Type B pancreatic cell (in vitro differentiated cells): ENCODE data around the gene PPM1L. TPM values are rescaled to one million over a fixed set of nuclear protein-coding genes. Genes with fewer than 3 reads are reported as not detected.
A peak's percentile ranks its signal among the peaks of the same experiment; 100 is the strongest.

ENCODE experiments used
- DNase-seq: peaks from one replicate; pipeline ENCODE4 v3.0.0; 2021; ENCODE audit warnings: mixed read lengths; ENCODE audit not compliant: unreplicated experiment; ENCODE audit errors: extremely low spot score
- H3K27ac Mint-ChIP-seq: 2 replicates; pipeline ENCODE4 v1.8.0; 2021; ENCODE audit warnings: mild to moderate bottlenecking, mixed read lengths
- H3K27me3 Mint-ChIP-seq: 2 replicates; pipeline ENCODE4 v1.8.0; 2021; ENCODE audit warnings: mixed read lengths
- H3K36me3 Mint-ChIP-seq: 2 replicates; pipeline ENCODE4 v1.8.0; 2021; ENCODE audit warnings: mixed read lengths
- H3K4me1 Mint-ChIP-seq: one replicate; pipeline ENCODE4 v1.8.0; 2021; ENCODE audit warnings: mixed read lengths; ENCODE audit not compliant: unreplicated experiment
- H3K4me3 Mint-ChIP-seq: 2 replicates; pipeline ENCODE4 v1.8.0; 2021; ENCODE audit warnings: mild to moderate bottlenecking, mixed read lengths
- H3K9me3 Mint-ChIP-seq: 2 replicates; pipeline ENCODE4 v1.8.0; 2021; ENCODE audit warnings: mixed read lengths
- CTCF ChIP-seq: fragments of 200-600 bp; sonication (generic); conservative IDR thresholded peaks from 2 replicates; pipeline ENCODE4 v1.5.0; 2021; ENCODE audit warnings: antibody characterized with exemption, mild to moderate bottlenecking
- total RNA-seq: library from RNA; stranded (reverse); gene quantifications from 2 replicates; pipeline ENCODE4 v1.2.1, GENCODE V29; 2021; ENCODE audit warnings: low replicate concordance

Gene PPM1L
- total RNA-seq, 1 donor from 2014 or later: 29.4 TPM

- H3K27me3 Mint-ChIP-seq: no peaks in the 10 kb centered on the region
- H3K4me3 Mint-ChIP-seq: no peak overlapping the region
- H3K4me1 Mint-ChIP-seq: no peaks in the 10 kb centered on the region
- TF ChIP-seq CTCF: no peak
- H3K27ac Mint-ChIP-seq: no peak overlapping the region
- no peak for DNase-seq
- H3K36me3 Mint-ChIP-seq: no peaks in the 10 kb centered on the region
- peaks cover 4% of the 10 kb centered on the region for H3K9me3 Mint-ChIP-seq
These were observed 96.8 kb downstream of the PPM1L start for GRCh38 chr3:160852856-160853255.

- TF ChIP-seq CTCF: no peak
- DNase-seq: no peak
- Mint-ChIP-seq H3K9me3 (no peaks in the 10 kb centered on the region), H3K4me1 (peaks cover 15% of the 10 kb centered on the region), H3K27ac (no peak overlapping the region), H3K27me3 (no peaks in the 10 kb centered on the region), H3K36me3 (no peaks in the 10 kb centered on the region), H3K4me3 (no peak overlapping the region)
These were observed 100.4 kb downstream of the PPM1L start for GRCh38 chr3:160856450-160856849.

GRCh38 chr3:160857476-160858119, 101.6 kb downstream of the PPM1L start:
- Mint-ChIP-seq H3K27ac (no peak overlapping the region), H3K4me1 (peaks cover 15% of the 10 kb centered on the region), H3K36me3 (no peaks in the 10 kb centered on the region), H3K9me3 (no peaks in the 10 kb centered on the region), H3K27me3 (no peaks in the 10 kb centered on the region), H3K4me3 (no peak overlapping the region)
- no peak for TF ChIP-seq CTCF
- DNase-seq: no peak

GRCh38 chr3:160860346-160860745, 104.3 kb downstream of the PPM1L start:
- Mint-ChIP-seq H3K36me3 (no peaks in the 10 kb centered on the region), H3K4me3 (no peak overlapping the region), H3K9me3 (no peaks in the 10 kb centered on the region), H3K27me3 (no peaks in the 10 kb centered on the region), H3K4me1 (peaks cover 15% of the 10 kb centered on the region), H3K27ac (no peak overlapping the region)
- no peak for TF ChIP-seq CTCF
- DNase-seq: no peak

- Mint-ChIP-seq H3K9me3 (no peaks in the 10 kb centered on the region), H3K4me3 (peak overlapping the region; percentile 29), H3K36me3 (no peaks in the 10 kb centered on the region), H3K4me1 (peaks cover 7% of the 10 kb centered on the region), H3K27ac (peak overlapping the region; percentile 52), H3K27me3 (no peaks in the 10 kb centered on the region)
- no peak for DNase-seq
- no peak for TF ChIP-seq CTCF
These were observed 113.8 kb downstream of the PPM1L start for GRCh38 chr3:160869825-160870224.
